Uterus (tissue), 2 donors: Measurements from ENCODE around the gene CATSPER1.

Experiments used
- CTCF ChIP-seq, 4 experiments: fragments of 200-600 bp in 2 of 4; fragments of 450-650 bp in 2 of 4; sonication (generic) in 2 of 4; IDR thresholded peaks; one replicate each; pipeline ENCODE4 v1.5.1; 2016 to 2019; ENCODE audit warnings: antibody characterized with exemption in 4 of 4, mild to moderate bottlenecking in 2 of 4, moderate library complexity in 1 of 4
- POLR2A ChIP-seq, 2 donors: fragments of 450-650 bp; IDR thresholded peaks; one replicate each; pipeline ENCODE4 v1.6.1; 2016; ENCODE audit warnings: antibody characterized with exemption in 2 of 2, mild to moderate bottlenecking in 1 of 2, moderate library complexity in 1 of 2

DNA sequence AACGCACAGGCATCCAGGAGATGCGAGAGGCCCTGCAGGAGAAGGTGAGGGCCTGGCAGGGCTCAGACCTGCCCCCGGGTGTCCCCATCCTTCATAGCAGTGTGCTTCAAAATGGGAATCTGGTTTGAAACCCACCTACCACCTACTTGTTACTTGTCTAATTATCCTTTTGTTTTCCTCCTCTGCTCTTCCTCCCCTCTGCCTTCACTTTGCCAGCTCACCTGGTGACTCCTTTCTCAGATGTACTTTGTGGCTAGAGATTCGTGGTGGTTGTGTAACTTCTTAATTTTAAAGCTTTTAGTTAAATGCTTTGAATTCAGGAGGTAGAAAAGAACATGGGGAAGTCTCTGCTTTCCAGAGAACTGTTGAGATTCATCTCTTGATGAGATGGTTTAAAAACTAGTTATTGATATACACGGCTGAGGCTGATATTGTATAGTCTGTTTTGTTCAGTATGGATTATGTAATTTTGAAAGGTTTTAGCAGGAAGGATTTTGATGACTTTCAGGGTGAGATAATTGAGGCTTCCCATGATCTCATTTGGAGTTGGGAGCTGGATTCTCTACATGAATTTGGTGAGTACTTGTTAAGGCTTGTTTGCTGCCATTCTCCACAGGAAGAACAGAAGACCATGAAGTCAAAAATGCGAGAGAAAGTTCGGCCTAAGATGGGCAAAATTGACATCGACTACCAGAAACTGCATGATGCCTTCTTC is 33.8 kb upstream of the CATSPER1 start:
- TF ChIP-seq CTCF (IDR thresholded peaks at IDR 0.05) (no peak), POLR2A (IDR thresholded peaks at IDR 0.05) (no peak)
